GM19043 (cell line): ENCODE data around the gene CD48.

ENCODE experiments used
- ATAC-seq: cut with Tn5 transposase; IDR thresholded peaks from one replicate; pipeline ENCODE4 v1.9.1; 2021; ENCODE audit warnings: low read depth; ENCODE audit not compliant: unreplicated experiment

Gene CD48

DNA sequence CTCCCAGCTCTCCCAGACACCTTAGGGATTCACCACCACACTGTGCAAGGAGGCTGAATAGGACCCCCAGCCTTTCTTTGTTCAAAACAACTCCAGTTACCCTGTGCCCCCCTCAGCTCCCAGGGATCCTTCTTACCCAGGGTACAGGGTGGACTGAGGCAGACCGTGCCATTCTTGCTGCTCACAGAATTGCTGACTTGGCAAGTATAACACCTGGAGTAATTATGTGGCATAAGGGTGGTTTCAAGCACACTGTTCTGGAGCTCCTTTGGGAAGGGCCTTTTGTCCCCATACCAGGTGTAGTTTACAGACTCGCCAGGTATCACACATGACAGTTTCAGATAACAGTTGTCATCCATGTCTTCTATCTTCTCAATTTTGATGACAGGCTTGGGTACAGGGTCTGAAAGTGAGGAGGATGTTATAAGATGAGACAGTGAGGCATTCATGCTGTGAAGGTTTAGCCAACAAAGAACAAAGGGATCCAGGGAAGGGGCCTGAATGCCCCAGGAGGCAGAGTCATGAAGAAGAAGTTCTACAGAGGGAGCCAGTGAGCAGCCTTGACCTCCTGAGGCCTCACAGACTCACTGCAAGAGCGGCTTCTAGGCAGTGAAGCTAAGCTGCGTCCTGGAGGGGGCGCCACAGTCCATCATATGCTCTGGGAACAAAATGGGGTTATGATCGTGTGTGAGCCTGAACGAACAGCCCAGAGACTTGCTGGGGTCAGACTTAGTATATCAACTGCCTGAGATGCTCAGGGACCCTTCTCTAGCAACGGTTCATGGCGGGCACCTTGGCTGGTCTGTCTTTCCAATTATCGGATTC is 30.3 kb downstream of the CD48 start:
- no peak for ATAC-seq

DNA sequence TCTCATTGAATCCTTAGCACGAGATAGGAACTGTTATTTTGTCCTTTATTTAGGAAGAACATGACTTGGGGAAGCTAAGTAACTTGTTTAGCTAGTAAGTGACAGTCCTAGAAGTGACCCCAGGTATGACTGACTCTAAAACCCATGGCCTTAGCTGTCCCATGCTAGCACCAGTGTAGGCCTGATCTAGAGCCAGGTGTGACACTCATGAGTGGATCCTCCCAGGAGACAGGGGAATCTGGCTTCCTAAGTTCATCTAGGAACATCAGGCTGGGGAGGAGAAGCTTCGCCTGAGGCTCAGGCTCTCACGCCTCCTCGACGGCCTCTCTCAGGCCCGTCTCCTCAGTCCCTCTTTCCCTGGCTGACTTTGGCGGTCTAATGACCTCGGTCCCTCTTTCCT is 31.2 kb downstream of the CD48 start:
- ATAC-seq: no peak

GRCh38 chr1:160679893-160680292 is 31.7 kb downstream of the CD48 start:
- ATAC-seq: no peak

GRCh38 chr1:160676869-160677597 is 34.6 kb downstream of the CD48 start:
- ATAC-seq: no peak

DNA sequence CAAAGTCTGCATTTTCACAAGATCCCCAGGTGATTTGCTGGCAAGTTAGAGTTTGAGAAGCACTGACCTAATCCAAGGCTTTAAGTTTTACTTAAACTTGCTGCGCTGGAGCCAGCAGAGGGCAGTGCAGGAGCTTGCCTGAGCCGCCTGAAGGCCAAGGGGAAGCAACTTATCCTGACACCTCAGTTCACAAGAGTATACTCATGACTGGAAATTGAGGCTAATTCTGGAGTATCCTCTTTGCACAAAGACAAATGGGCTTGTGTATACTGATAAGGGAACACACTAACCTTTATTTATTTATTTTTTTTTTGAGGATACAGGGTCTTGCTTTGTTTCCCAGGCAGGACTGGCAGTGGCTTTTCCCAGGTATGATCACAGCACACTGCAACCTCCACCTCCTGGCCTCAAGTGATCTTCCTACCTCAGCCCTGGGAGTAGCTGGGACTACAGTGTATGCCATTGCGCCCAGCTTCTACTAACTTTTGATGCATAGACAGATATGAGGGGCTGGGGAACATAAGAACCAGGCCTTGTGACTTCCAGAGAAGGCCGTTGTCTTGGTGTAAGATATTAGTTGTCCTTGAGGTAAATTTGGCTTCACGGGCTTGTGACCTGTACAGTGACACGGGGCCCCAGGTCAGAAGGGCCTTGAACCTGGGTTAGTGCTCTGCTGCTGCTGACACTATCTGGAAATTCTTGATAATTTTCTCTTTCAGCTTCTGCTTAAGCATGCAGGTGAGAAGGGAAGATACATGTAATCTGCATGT is 35.8 kb downstream of the CD48 start:
- no peak for ATAC-seq

DNA sequence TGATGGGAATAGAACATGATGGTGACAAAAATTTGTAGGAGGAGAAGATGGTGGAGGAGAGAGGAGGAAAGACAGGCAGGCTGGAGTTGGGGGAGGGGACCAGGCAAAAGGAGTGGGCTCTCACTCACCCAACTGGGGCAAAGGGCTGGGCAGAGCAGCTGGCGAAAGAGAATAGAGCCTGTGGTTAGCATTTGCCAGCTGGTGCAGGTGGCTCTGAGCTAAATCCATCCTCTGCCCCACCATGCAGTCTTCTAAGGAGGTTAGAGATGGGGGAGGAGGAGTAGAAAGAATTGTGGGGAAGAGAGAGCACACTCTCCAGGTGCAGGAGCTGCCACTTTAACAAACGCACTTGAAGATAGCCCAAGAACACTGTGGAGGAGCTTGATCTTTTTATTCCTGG is 37.2 kb downstream of the CD48 start:
- no peak for ATAC-seq

DNA sequence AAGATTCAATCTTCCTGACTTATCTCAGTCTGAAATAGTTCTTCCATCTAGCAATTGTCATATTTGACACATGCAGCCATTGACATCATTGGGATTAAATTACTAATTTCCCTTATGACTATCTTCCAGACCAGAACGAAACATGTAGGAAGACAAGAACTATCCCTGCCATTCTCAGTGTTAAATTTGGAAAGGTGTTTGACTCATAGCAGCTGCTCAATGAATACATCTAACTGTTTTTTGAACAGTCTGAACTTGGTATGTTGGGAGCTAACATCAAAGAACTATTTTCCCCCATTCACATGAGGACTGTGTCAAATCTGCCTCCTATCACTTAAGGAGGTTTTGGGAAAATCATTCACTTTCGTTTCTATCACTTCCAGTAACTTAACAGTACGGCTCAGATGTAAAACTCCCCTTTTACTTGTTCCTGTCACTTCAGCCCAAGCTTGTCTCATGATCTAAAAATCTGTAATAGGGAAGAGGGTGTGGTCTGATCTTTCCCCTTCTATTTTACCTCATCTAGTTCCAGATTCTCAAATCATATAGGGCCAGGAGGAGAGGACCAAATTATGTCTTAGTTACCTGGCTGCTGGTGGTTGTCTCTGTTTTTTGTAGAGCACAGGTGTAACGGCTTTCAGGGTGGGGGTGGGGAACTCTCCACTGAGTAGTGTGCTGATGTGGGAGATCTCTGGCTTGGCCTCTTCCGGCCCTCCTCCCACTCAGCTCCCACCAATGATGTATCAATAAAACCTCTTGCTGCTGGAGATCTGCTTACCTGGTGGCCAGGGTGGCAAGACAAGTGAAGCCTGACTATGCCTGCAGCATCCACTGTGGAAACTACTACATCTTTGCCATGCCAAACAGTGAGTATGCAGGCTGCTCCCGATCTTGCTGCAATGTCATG is 38.6 kb downstream of the CD48 start:
- ATAC-seq: no peak

DNA sequence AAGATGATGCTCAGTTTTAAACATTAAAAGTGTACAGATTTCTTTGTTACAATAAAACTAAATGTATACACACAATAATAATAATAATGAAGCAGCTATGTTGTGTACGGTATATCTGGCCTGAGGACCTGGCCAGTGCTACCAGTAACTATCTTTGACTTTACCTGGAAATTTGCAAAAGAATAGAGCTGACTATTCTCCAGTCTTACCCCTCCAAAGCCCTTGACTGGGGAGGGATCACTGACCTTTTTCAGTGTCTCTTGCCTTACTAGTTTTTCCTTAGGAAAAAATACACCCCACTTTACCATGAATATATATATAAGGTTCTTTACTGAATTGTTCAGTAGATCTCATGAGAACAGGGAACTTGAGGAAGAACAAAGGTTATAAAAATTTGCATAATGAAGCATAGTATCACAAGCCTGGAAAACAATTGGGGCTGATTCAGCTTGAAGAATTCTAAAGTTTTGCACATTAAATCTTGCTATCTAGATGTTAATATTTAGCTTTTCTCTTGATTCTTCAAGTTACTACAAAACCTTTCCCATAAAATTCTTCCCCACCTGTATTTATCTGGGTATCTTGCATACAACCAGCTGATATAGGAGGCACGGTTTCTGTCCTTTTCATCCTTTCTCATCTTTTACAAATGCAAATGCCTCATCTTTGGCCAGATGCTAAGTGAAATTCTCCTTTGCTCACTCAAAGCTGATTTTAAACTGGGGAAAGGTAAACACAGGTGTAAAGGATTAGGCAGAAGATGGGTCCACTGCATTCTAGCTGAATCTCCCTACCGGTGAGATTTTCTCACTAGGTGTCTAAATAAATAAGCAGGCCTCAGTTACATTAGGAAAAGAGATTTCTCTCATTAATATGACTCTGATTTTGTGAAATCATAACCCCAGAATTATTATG is 39.8 kb downstream of the CD48 start:
- ATAC-seq: no peak

GRCh38 chr1:160670701-160671100 is 40.9 kb downstream of the CD48 start:
- ATAC-seq: no peak

DNA sequence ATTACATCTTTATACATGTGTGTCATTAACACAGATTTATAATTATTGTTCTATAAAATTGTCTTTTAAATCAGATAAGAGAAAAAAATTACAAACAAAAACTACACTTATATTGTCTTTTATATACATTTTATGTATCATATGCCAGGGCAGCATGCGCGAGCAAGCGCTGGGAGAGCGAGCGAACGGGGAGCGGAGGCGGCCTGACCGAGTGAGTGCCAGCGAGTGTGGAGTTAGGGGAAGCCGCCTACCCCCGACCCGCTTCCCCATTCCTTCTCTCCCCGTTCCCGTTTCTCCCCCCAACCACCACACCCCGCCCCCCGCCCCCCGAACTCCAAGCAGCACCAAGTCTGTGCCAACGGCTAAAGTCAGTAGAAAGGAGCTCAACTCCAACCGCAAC is 41.8 kb downstream of the CD48 start:
- no peak for ATAC-seq

GRCh38 chr1:160669276-160669675 is 42.3 kb downstream of the CD48 start:
- no peak for ATAC-seq

- no peak for ATAC-seq
These were observed 43.7 kb downstream of the CD48 start for GRCh38 chr1:160667896-160668295.

- ATAC-seq: no peak
These were observed 45.6 kb downstream of the CD48 start for GRCh38 chr1:160666079-160666442.

- no peak for ATAC-seq
These were observed 46.1 kb downstream of the CD48 start for GRCh38 chr1:160665330-160666078.

GRCh38 chr1:160664573-160665051 is 47.0 kb downstream of the CD48 start:
- peak; percentile 63 for ATAC-seq

GRCh38 chr1:160662910-160663309 is 48.7 kb downstream of the CD48 start:
- ATAC-seq: no peak

- no peak for ATAC-seq
These were observed 52.1 kb downstream of the CD48 start for GRCh38 chr1:160659566-160659965.

GRCh38 chr1:160658814-160659193 is 52.8 kb downstream of the CD48 start:
- ATAC-seq: no peak
